ENCODE data around the gene FSTL4. TPM values are rescaled to one million over a fixed set of nuclear protein-coding genes. Genes with fewer than 3 reads are reported as not detected.

Gene FSTL4
- total RNA-seq, 1 donor from 2014 or later: not detected

DNA sequence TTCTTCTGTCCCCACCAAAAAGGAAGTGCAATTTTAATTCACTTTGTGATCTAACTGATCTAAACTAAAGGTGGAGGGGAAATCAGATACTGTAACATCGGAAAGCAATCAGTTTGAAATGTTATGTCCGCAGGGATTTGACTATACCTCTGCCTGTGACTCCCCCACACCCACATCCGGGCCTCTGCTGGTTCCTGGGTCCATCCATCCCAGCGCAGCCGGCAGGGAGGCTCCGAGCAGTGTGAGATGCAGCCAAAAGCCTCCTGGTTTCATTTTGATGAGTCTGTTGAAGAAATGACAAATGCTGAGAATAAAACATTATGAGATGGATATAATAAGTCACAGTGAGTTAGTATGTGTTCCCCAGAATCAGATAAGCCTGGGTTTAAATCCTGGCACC lies 8.6 kb downstream of the FSTL4 start:
- peaks cover 29% of the 10 kb centered on the region for H3K27me3 Mint-ChIP-seq (ENCODE audit: insufficient read depth)
- no peaks in the 10 kb centered on the region for H3K4me1 Mint-ChIP-seq (ENCODE audit: low read depth)
- DNase-seq (ENCODE audit: low spot score): no peak
- no peak overlapping the region for H3K4me3 Mint-ChIP-seq
- no peak overlapping the region for H3K27ac Mint-ChIP-seq
- intact Hi-C loops (cut with micrococcal nuclease): no loop called here
- H3K36me3 Mint-ChIP-seq (ENCODE audit: low read depth): no peaks in the 10 kb centered on the region
- H3K9me3 Mint-ChIP-seq: no peaks in the 10 kb centered on the region

DNA sequence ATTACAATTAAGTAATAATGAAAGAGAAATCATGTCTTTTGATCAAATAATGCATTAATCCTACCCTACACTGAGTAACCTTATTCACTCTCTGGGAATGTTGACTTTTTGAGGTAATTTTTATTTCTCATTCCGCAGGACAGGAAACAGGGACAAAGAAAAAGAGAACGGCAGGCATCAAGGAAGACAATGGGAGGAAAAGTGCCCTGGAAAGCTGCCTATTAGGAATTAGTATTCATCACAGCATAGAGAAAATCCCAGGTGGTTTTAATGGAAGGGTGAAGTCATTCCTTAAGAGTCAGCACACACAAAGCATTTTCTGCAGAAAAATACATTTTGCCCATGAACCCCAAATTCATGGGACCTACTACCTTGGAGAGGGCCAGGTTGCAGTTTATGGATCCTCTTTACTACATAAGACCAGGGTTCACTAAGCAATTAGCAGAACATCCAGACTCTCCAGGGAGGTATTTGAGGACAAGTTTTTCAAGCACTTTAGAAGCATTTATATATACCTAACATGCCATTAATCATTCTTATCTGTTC lies 9.4 kb downstream of the FSTL4 start:
- Mint-ChIP-seq H3K4me1 (ENCODE audit: low read depth) (no peaks in the 10 kb centered on the region), H3K27ac (no peak overlapping the region), H3K36me3 (ENCODE audit: low read depth) (no peaks in the 10 kb centered on the region), H3K9me3 (no peaks in the 10 kb centered on the region), H3K4me3 (no peak overlapping the region), H3K27me3 (ENCODE audit: insufficient read depth) (peaks cover 23% of the 10 kb centered on the region)
- intact Hi-C loops (cut with micrococcal nuclease): no loop called here
- no peak for DNase-seq (ENCODE audit: low spot score)

DNA sequence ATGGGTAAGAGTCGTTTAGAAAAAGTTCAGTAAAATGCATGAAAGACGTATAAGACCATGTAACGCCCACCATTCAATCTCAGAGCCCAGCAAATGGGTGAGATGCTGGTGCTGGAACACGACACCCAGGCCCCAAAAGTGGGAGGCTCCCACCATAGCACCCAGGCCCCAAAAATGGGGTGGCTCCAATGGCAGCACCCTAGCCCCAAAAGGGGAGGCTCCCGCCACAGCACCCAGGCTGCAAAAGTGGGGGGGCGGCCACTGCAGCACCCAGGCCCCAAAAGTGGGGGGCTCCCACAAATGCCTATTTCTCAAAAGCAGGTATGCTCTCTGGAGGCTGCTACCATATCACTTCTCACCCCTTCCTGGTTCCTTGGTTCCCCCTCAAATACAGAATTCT lies 12.7 kb downstream of the FSTL4 start:
- Mint-ChIP-seq H3K27ac (no peak overlapping the region), H3K9me3 (no peaks in the 10 kb centered on the region), H3K4me3 (no peak overlapping the region), H3K27me3 (ENCODE audit: insufficient read depth) (peaks cover 10% of the 10 kb centered on the region), H3K4me1 (ENCODE audit: low read depth) (no peaks in the 10 kb centered on the region), H3K36me3 (ENCODE audit: low read depth) (no peaks in the 10 kb centered on the region)
- intact Hi-C loops (cut with micrococcal nuclease): no loop called here
- DNase-seq (ENCODE audit: low spot score): no peak

DNA sequence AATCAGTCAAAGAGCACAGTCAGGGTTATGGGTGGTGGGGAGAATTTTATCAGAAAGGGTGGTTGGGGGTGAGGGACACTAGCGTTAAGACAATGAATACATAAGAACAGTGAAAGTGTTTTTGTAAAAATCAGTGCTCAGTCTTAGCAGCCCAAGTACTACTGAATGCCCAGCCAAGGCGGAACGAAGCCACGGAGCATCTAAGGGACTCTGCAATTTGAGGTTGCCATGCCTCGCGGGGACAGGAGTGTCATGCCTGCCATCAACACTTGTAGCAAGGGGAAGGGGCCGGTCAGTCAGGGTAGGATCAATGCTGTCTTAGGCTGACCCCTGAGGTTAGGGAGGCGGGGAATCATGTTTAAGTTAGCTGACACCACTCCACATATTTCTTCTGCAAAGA lies 13.3 kb downstream of the FSTL4 start:
- Mint-ChIP-seq H3K4me1 (ENCODE audit: low read depth) (no peaks in the 10 kb centered on the region), H3K4me3 (no peak overlapping the region)

DNA sequence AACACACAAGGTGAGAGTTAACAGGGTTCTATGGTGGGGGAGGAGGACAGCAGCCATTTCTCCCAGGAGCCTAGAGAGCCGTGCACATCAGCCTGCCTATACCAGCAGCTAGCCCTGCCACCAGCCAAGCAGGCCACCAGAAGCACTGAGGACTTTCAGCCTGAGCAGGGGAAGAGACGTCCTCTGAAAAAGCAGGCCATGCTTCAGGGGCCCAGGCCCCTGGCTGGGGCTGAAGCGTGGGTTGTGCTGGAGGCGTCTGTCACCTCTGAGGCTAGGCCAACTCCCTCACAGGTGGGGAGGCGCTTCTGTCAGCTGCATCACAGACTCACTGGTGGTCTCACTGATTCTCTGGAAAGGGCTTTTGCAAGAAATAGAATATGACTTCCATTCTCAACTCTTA lies 16.3 kb downstream of the FSTL4 start:
- intact Hi-C loops (cut with micrococcal nuclease): no loop called here
- H3K36me3 Mint-ChIP-seq (ENCODE audit: low read depth): no peaks in the 10 kb centered on the region
- H3K27ac Mint-ChIP-seq: no peak overlapping the region

More for the DNA sequence above, 13.3 kb downstream of the FSTL4 start:
- intact Hi-C loops (cut with micrococcal nuclease): no loop called here
- no peak for DNase-seq (ENCODE audit: low spot score)
- no peaks in the 10 kb centered on the region for H3K9me3 Mint-ChIP-seq
- H3K27me3 Mint-ChIP-seq (ENCODE audit: insufficient read depth): peaks cover 9% of the 10 kb centered on the region
- no peaks in the 10 kb centered on the region for H3K36me3 Mint-ChIP-seq (ENCODE audit: low read depth)
- no peak overlapping the region for H3K27ac Mint-ChIP-seq

DNA sequence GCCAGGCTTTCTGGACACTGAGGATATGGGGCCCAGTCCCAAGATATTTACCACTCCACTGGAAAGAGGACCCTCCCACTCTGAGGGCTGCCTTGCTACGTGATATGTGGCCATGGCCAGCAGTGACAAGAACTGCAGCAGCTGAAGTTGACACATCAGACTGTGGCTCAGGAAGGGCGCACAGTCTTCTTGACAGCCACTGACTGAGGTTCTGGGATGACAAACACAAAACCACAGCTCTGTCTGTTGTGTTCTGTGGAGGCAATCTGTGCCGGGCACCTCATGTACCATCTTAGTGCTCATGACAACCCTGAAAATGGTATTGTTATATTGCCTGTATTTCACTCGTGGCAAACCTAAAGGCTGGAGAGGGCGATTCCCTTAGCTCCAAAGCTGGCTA lies 16.9 kb downstream of the FSTL4 start:
- intact Hi-C loops (cut with micrococcal nuclease): no loop called here
- H3K27ac Mint-ChIP-seq: no peak overlapping the region

More for the DNA sequence above, 16.3 kb downstream of the FSTL4 start:
- no peak for DNase-seq (ENCODE audit: low spot score)
- H3K9me3 Mint-ChIP-seq: no peaks in the 10 kb centered on the region
- no peak overlapping the region for H3K4me3 Mint-ChIP-seq
- no peaks in the 10 kb centered on the region for H3K4me1 Mint-ChIP-seq (ENCODE audit: low read depth)
- peaks cover 4% of the 10 kb centered on the region for H3K27me3 Mint-ChIP-seq (ENCODE audit: insufficient read depth)

DNA sequence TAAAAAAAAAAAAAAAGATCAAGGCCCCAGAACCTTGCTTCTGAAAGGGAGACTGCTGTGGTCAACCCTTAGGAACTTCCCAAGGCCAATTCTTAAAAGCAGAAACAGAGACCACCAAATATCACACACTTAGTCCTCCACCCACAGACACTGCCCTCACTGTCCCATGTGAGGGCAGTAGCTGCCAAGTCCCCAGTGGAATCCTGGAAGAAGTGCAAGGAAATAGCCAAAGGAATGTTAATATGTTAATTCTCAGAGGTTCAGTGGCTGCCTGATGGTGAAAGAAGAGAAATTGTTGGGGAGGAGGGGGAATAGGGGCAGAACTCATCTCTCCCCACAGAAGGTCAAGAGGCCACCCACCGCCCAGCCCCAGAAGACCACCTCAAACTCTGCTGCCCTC lies 23.1 kb downstream of the FSTL4 start:
- Mint-ChIP-seq H3K36me3 (ENCODE audit: low read depth) (no peaks in the 10 kb centered on the region), H3K27me3 (ENCODE audit: insufficient read depth) (peaks cover under 1% of the 10 kb centered on the region), H3K4me3 (no peak overlapping the region), H3K9me3 (no peaks in the 10 kb centered on the region), H3K4me1 (ENCODE audit: low read depth) (no peaks in the 10 kb centered on the region), H3K27ac (no peak overlapping the region)
- no peak for DNase-seq (ENCODE audit: low spot score)
- intact Hi-C loops (cut with micrococcal nuclease): no loop called here

More for the DNA sequence above, 16.9 kb downstream of the FSTL4 start:
- Mint-ChIP-seq H3K4me1 (ENCODE audit: low read depth) (no peaks in the 10 kb centered on the region), H3K36me3 (ENCODE audit: low read depth) (no peaks in the 10 kb centered on the region), H3K27me3 (ENCODE audit: insufficient read depth) (peaks cover 4% of the 10 kb centered on the region), H3K9me3 (no peaks in the 10 kb centered on the region), H3K4me3 (no peak overlapping the region)
- DNase-seq (ENCODE audit: low spot score): no peak

DNA sequence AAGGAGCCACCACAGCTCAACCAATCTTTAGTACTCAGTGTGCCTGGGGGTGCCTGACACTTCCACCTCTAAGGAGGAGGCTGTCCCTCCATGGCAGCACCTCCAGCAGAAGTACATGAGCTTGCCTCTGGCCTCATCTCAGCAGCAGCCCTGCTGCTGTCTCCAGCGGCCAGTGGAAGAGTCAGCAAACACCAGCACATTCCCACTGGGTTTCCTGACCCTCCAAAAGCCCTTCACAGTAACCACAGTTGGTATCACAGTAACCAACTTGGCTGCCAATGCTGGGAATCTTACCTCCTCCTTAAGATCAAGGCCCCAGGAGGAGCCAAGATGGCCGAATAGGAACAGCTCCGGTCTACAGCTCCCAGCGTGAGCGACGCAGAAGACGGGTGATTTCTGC lies 29.4 kb downstream of the FSTL4 start:
- Mint-ChIP-seq H3K4me1 (ENCODE audit: low read depth) (no peaks in the 10 kb centered on the region), H3K27me3 (ENCODE audit: insufficient read depth) (peaks cover 6% of the 10 kb centered on the region), H3K36me3 (ENCODE audit: low read depth) (no peaks in the 10 kb centered on the region), H3K27ac (no peak overlapping the region), H3K9me3 (no peaks in the 10 kb centered on the region), H3K4me3 (no peak overlapping the region)
- intact Hi-C loops (cut with micrococcal nuclease): no loop called here
- no peak for DNase-seq (ENCODE audit: low spot score)

DNA sequence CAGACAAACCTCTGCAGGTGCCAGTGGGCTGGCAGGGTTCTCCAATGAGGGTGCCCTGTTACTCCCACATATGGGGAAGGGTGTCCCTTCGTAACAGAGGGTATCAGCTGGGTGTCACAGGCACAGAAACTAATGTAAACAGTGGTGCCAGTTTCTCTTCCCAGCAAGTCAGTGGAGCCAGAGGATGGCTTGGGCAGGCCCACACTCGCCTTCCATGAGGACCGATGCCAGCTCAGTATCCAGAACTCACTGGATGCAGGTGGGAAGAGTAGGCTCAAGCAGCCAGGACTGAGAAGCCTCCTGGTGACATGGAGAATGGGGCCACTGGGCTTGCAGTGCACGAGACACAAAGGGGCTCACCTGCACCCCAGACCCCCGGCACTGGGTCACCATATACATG lies 30.4 kb downstream of the FSTL4 start:
- no peaks in the 10 kb centered on the region for H3K9me3 Mint-ChIP-seq
- H3K4me3 Mint-ChIP-seq: no peak overlapping the region
- no peak overlapping the region for H3K27ac Mint-ChIP-seq
- peaks cover 8% of the 10 kb centered on the region for H3K27me3 Mint-ChIP-seq (ENCODE audit: insufficient read depth)
- H3K36me3 Mint-ChIP-seq (ENCODE audit: low read depth): no peaks in the 10 kb centered on the region
- H3K4me1 Mint-ChIP-seq (ENCODE audit: low read depth): no peaks in the 10 kb centered on the region
- no peak for DNase-seq (ENCODE audit: low spot score)
- intact Hi-C loops (cut with micrococcal nuclease): no loop called here

DNA sequence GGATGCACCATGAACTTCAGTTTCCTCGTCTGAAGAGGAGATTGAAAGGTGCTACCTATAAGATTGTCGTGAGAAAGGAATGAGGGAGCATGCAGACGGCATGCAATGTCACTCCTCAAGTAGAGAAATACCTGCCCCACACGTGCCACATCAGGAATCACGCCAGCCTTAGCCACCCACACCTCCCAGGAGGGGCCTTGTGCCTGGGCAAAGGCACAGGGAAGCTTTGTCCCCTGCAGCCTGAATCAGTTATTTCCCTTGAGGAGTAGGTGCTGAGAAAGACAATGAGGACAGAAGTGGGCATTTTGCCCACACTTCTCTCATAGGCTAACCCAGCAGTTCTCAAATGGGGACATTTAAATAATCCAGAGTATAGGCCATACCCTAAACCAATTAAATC lies 31.0 kb downstream of the FSTL4 start:
- no peak for DNase-seq (ENCODE audit: low spot score)
- intact Hi-C loops (cut with micrococcal nuclease): no loop called here
- peaks cover 8% of the 10 kb centered on the region for H3K27me3 Mint-ChIP-seq (ENCODE audit: insufficient read depth)
- H3K4me3 Mint-ChIP-seq: no peak overlapping the region
- no peak overlapping the region for H3K27ac Mint-ChIP-seq
- H3K9me3 Mint-ChIP-seq: no peaks in the 10 kb centered on the region
- no peaks in the 10 kb centered on the region for H3K4me1 Mint-ChIP-seq (ENCODE audit: low read depth)
- H3K36me3 Mint-ChIP-seq (ENCODE audit: low read depth): no peaks in the 10 kb centered on the region

DNA sequence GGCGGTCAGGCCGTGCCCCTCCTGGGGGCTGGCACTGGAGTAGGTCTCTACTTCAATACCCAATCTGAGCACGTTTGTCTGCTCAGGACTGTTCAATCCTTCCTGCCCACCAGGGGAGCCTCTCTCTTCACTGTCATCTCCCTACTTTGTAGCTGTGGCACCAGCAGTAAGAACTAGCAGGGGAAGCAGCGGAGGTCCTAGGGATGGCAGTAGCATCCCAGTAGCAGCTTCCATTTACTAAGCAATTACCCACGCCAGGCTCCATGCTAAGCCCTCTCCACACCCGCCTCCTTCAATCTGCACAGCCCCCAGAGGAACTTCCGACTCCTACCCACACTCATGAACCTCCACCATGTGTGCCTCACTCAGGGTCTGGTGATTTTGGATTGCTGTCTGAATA lies 31.7 kb downstream of the FSTL4 start:
- intact Hi-C loops (cut with micrococcal nuclease): no loop called here
- Mint-ChIP-seq H3K27ac (no peak overlapping the region), H3K4me1 (ENCODE audit: low read depth) (no peaks in the 10 kb centered on the region), H3K9me3 (no peaks in the 10 kb centered on the region), H3K36me3 (ENCODE audit: low read depth) (no peaks in the 10 kb centered on the region), H3K27me3 (ENCODE audit: insufficient read depth) (peaks cover 8% of the 10 kb centered on the region), H3K4me3 (no peak overlapping the region)
- DNase-seq (ENCODE audit: low spot score): no peak

DNA sequence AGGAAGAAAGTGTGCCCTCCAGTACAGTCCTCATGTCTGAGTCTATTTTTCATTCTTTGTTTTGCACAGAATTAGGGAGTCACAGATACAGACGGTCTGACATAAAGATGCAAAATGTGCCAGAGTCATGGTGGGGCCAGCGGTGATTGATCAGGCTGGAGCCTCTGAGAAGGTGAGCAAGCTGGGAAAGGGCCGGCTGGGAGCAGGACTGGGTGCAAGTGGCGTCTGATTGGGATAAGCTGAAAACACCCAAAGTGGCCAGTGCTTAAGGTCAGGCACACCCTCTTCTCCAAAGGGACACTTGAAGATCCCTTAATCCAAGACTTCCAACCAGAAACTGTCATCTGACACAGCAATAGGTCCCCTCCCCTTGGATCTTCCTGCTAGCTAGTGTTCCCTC lies 32.6 kb downstream of the FSTL4 start:
- Mint-ChIP-seq H3K27ac (no peak overlapping the region), H3K27me3 (ENCODE audit: insufficient read depth) (peaks cover 8% of the 10 kb centered on the region), H3K4me1 (ENCODE audit: low read depth) (no peaks in the 10 kb centered on the region), H3K9me3 (no peaks in the 10 kb centered on the region), H3K36me3 (ENCODE audit: low read depth) (no peaks in the 10 kb centered on the region), H3K4me3 (no peak overlapping the region)
- intact Hi-C loops (cut with micrococcal nuclease): no loop called here
- no peak for DNase-seq (ENCODE audit: low spot score)

DNA sequence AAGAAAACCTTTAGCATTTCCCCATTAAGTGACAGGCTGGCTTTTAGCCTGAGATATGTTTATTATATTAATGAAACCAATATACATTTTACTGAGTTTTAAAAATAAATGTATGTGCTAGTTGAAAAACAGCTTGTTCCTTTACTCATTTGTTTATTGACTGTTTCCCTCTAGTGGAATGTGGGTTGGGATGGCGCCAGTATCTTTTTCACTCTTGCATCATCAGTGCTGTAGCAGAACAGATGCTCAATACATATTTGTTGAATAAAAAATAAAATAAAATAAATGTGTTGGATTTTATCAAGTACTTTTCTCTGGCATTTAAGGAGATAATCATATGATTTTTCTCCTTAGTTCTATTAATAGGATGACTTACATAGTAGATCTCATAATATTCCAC lies 43.0 kb downstream of the FSTL4 start:
- intact Hi-C loops (cut with micrococcal nuclease): no loop called here

DNA sequence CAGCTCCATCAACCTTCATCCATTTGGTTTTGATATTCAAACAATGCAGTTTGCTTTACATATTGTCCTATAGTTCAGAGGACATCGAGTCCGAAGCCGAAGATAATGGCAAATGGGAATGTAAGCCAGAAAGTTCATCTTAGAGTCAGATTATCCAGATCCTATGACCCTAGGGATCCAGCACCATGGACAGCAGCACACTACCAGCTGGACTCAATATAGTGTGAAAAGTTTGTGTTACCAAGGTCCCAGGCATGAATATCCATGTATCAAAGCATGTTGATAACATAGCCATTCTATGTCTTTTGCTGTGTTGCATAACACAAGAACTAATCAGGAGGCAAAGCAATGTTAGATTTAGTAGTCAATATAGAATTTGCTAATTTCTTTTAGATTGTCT lies 46.3 kb downstream of the FSTL4 start:
- H3K36me3 Mint-ChIP-seq (ENCODE audit: low read depth): no peaks in the 10 kb centered on the region
- H3K27me3 Mint-ChIP-seq (ENCODE audit: insufficient read depth): peaks cover 5% of the 10 kb centered on the region
- no peak overlapping the region for H3K27ac Mint-ChIP-seq
- no peak for DNase-seq (ENCODE audit: low spot score)
- no peaks in the 10 kb centered on the region for H3K4me1 Mint-ChIP-seq (ENCODE audit: low read depth)
- intact Hi-C loops (cut with micrococcal nuclease): no loop called here
- no peak overlapping the region for H3K4me3 Mint-ChIP-seq
- no peaks in the 10 kb centered on the region for H3K9me3 Mint-ChIP-seq

More for the DNA sequence above, 43.0 kb downstream of the FSTL4 start:
- Mint-ChIP-seq H3K4me3 (no peak overlapping the region), H3K27me3 (ENCODE audit: insufficient read depth) (peaks cover 12% of the 10 kb centered on the region), H3K36me3 (ENCODE audit: low read depth) (no peaks in the 10 kb centered on the region), H3K4me1 (ENCODE audit: low read depth) (no peaks in the 10 kb centered on the region), H3K27ac (no peak overlapping the region), H3K9me3 (peaks cover 4% of the 10 kb centered on the region)
- no peak for DNase-seq (ENCODE audit: low spot score)

Data from activated T-helper 1 cell treated with anti-CD3 and anti-CD28 coated beads, Interleukin-12 subunit alpha, Interleukin-12 subunit beta, Interleukin-2, Interleukin-4 antibody, amounts not matched to agents 30 ng/mL and 10 ng/mL and 1 ng/mL, durations not matched to agents 14 hours and 24 hours and 36 hours (primary cell).